ENCODE measurements around the gene PLS3.

The PLS3 gene

GRCh38 chrX:115564243-115564642 is 3.3 kb downstream of the PLS3 start:
- no peak for DNase-seq (ENCODE audit: insufficient read length, low spot score)
- no peak for FAIRE-seq

- no peak for DNase-seq (ENCODE audit: insufficient read length, low spot score)
- no peak for FAIRE-seq
Measured at GRCh38 chrX:115565888-115566287, 4.9 kb downstream of the PLS3 start.

- FAIRE-seq (no peak), DNase-seq (ENCODE audit: insufficient read length, low spot score) (no peak)
Measured at GRCh38 chrX:115571712-115572111, 10.7 kb downstream of the PLS3 start.

- FAIRE-seq (no peak), DNase-seq (ENCODE audit: insufficient read length, low spot score) (no peak)
Measured at GRCh38 chrX:115573185-115573584, 12.2 kb downstream of the PLS3 start.

- FAIRE-seq: no peak
Measured at GRCh38 chrX:115576676-115577075, 15.7 kb downstream of the PLS3 start.

GRCh38 chrX:115579327-115579726 is 18.4 kb downstream of the PLS3 start:
- DNase-seq (ENCODE audit: insufficient read length, low spot score) (no peak), FAIRE-seq (no peak)

More at GRCh38 chrX:115576676-115577075, 15.7 kb downstream of the PLS3 start:
- DNase-seq (ENCODE audit: insufficient read length, low spot score): no peak

- FAIRE-seq: no peak
- DNase-seq (ENCODE audit: insufficient read length, low spot score): no peak
Measured at GRCh38 chrX:115579786-115580294, 18.9 kb downstream of the PLS3 start.

- DNase-seq (ENCODE audit: insufficient read length, low spot score) (no peak), FAIRE-seq (no peak)
Measured at GRCh38 chrX:115581759-115582615, 21.0 kb downstream of the PLS3 start.

- FAIRE-seq (no peak), DNase-seq (ENCODE audit: insufficient read length, low spot score) (no peak)
Measured at GRCh38 chrX:115582616-115583495, 21.9 kb downstream of the PLS3 start.

- no peak for FAIRE-seq
- no peak for DNase-seq (ENCODE audit: insufficient read length, low spot score)
Measured at GRCh38 chrX:115583496-115584004, 22.6 kb downstream of the PLS3 start.

- DNase-seq (ENCODE audit: insufficient read length, low spot score) (no peak), FAIRE-seq (no peak)
Measured at GRCh38 chrX:115584696-115585095, 23.7 kb downstream of the PLS3 start.

GRCh38 chrX:115588179-115588578 is 27.2 kb downstream of the PLS3 start:
- FAIRE-seq (no peak), DNase-seq (ENCODE audit: insufficient read length, low spot score) (no peak)

- FAIRE-seq: no peak
- no peak for DNase-seq (ENCODE audit: insufficient read length, low spot score)
Measured at GRCh38 chrX:115589419-115589818, 28.4 kb downstream of the PLS3 start.

- no peak for FAIRE-seq
- DNase-seq (ENCODE audit: insufficient read length, low spot score): no peak
Measured at GRCh38 chrX:115591420-115591819, 30.4 kb downstream of the PLS3 start.

GRCh38 chrX:115591856-115592842 is 31.2 kb downstream of the PLS3 start:
- FAIRE-seq (no peak), DNase-seq (ENCODE audit: insufficient read length, low spot score) (no peak)

GRCh38 chrX:115592997-115593734 is 32.2 kb downstream of the PLS3 start:
- FAIRE-seq (no peak), DNase-seq (ENCODE audit: insufficient read length, low spot score) (no peak)

- DNase-seq (ENCODE audit: insufficient read length, low spot score) (no peak), FAIRE-seq (no peak)
Measured at GRCh38 chrX:115595049-115595448, 34.1 kb downstream of the PLS3 start.

- FAIRE-seq (no peak), DNase-seq (ENCODE audit: insufficient read length, low spot score) (no peak)
Measured at GRCh38 chrX:115598556-115598955, 37.6 kb downstream of the PLS3 start.

- no peak for DNase-seq (ENCODE audit: insufficient read length, low spot score)
- FAIRE-seq: no peak
Measured at GRCh38 chrX:115602308-115602707, 41.3 kb downstream of the PLS3 start.
